Ishikawa (cell line): ENCODE data around the gene ADD1.

ENCODE experiments used
- CEBPB ChIP-seq: IDR thresholded peaks from 2 replicates; pipeline ENCODE4 v1.6.1; 2012
- CREB1 ChIP-seq: IDR thresholded peaks from 2 replicates; pipeline ENCODE4 v1.6.1; 2012; ENCODE audit warnings: low read depth
- EGR1 ChIP-seq: IDR thresholded peaks from 2 replicates; pipeline ENCODE4 v1.6.1; 2012
- EP300 ChIP-seq: IDR thresholded peaks from 2 replicates; pipeline ENCODE4 v1.6.1; 2012; ENCODE audit warnings: borderline replicate concordance
- FOXM1 ChIP-seq: IDR thresholded peaks from 2 replicates; pipeline ENCODE4 v1.6.1; 2012; ENCODE audit warnings: low read depth, borderline replicate concordance
- NFIC ChIP-seq: IDR thresholded peaks from 2 replicates; pipeline ENCODE4 v1.6.1; 2012
- RAD21 ChIP-seq: IDR thresholded peaks from 2 replicates; pipeline ENCODE4 v1.6.1; 2012; ENCODE audit warnings: low read depth
- TAF1 ChIP-seq: IDR thresholded peaks from 2 replicates; pipeline ENCODE4 v1.6.1; 2012; ENCODE audit warnings: low read depth, mild to moderate bottlenecking
- TCF12 ChIP-seq: IDR thresholded peaks from 2 replicates; pipeline ENCODE4 v1.6.1; 2012; ENCODE audit warnings: low read depth
- TEAD4 ChIP-seq: IDR thresholded peaks from 2 replicates; pipeline ENCODE4 v1.6.1; 2012
- USF1 ChIP-seq: IDR thresholded peaks from 2 replicates; pipeline ENCODE4 v1.6.1; 2012
- YY1 ChIP-seq: IDR thresholded peaks from 2 replicates; pipeline ENCODE4 v1.6.1; 2012; ENCODE audit warnings: low read depth
- ZBTB7A ChIP-seq: IDR thresholded peaks from 2 replicates; pipeline ENCODE4 v1.6.1; 2012; ENCODE audit warnings: low read depth
- TF ChIP-seq, protein P1 (sequence below): IDR thresholded peaks from 2 replicates; pipeline ENCODE4 v1.6.1; 2012
- TF ChIP-seq, protein P2 (sequence below): IDR thresholded peaks from 2 replicates; pipeline ENCODE4 v1.6.1; 2012; ENCODE audit warnings: low read depth, mild to moderate bottlenecking

ADD1 gene

GRCh38 chr4:2934813-2935761 is 91.4 kb downstream of the ADD1 start:
- TF ChIP-seq NFIC (peak; percentile 39; the same call in 1 of the 2 replicates), TCF12 (no peak; the same call in 1 of the 2 replicates), CREB1 (peak; percentile 59; the same call in 1 of the 2 replicates), EP300 (no peak), CEBPB (no peak), EGR1 (no peak), RAD21 (no peak), TEAD4 (no peak), USF1 (0 out of 2 replicates have a peak, but pooled peaks have one; percentile 21), ZBTB7A (no peak), FOXM1 (no peak), YY1 (no peak), TAF1 (peak; percentile 89)
- TF ChIP-seq, protein P1, sequence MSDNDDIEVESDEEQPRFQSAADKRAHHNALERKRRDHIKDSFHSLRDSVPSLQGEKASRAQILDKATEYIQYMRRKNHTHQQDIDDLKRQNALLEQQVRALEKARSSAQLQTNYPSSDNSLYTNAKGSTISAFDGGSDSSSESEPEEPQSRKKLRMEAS = peak; percentile 63; the same call in 1 of the 2 replicates
- TF ChIP-seq, protein P2, sequence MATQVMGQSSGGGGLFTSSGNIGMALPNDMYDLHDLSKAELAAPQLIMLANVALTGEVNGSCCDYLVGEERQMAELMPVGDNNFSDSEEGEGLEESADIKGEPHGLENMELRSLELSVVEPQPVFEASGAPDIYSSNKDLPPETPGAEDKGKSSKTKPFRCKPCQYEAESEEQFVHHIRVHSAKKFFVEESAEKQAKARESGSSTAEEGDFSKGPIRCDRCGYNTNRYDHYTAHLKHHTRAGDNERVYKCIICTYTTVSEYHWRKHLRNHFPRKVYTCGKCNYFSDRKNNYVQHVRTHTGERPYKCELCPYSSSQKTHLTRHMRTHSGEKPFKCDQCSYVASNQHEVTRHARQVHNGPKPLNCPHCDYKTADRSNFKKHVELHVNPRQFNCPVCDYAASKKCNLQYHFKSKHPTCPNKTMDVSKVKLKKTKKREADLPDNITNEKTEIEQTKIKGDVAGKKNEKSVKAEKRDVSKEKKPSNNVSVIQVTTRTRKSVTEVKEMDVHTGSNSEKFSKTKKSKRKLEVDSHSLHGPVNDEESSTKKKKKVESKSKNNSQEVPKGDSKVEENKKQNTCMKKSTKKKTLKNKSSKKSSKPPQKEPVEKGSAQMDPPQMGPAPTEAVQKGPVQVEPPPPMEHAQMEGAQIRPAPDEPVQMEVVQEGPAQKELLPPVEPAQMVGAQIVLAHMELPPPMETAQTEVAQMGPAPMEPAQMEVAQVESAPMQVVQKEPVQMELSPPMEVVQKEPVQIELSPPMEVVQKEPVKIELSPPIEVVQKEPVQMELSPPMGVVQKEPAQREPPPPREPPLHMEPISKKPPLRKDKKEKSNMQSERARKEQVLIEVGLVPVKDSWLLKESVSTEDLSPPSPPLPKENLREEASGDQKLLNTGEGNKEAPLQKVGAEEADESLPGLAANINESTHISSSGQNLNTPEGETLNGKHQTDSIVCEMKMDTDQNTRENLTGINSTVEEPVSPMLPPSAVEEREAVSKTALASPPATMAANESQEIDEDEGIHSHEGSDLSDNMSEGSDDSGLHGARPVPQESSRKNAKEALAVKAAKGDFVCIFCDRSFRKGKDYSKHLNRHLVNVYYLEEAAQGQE = no peak

GRCh38 chr4:2935762-2936743 is 92.4 kb downstream of the ADD1 start:
- TF ChIP-seq EP300 (no peak), YY1 (no peak), NFIC (no peak), FOXM1 (no peak), TAF1 (no peak), EGR1 (no peak), CREB1 (no peak), USF1 (no peak), TEAD4 (no peak), TCF12 (no peak), ZBTB7A (no peak)
- TF ChIP-seq, protein P1 = no peak
- TF ChIP-seq, protein P2 = no peak

- TF ChIP-seq, protein P1 = no peak
- TF ChIP-seq TAF1 (no peak), FOXM1 (no peak), CREB1 (no peak), EGR1 (no peak), USF1 (no peak), RAD21 (no peak), EP300 (no peak), YY1 (no peak)
- TF ChIP-seq, protein P2 = no peak
Observed at GRCh38 chr4:2936773-2937145, 93.1 kb downstream of the ADD1 start.
